HepG2 (cell line): Measurements from ENCODE around the gene COQ9. TPM values are rescaled to one million over a fixed set of nuclear protein-coding genes. Genes with fewer than 3 reads are reported as not detected.
A peak's percentile ranks its signal among the peaks of the same experiment; 100 is the strongest.

Experiments
- ATAC-seq: fragments of 200-7000 bp; cut with Tn5 transposase; 3 replicates; pipeline ENCODE4 v1.9.1; 2020; ENCODE audit warnings: mild to moderate bottlenecking, moderate library complexity
- BruUV-seq: library from RNA; stranded (reverse); fragments of 400-500 nt; replicated peaks from 2 replicates; lab custom pipeline; 2021; lab: Mats Ljungman, UMichigan
- CTCF ChIA-PET: fragments of 300-600 bp; formaldehyde crosslinking; extraction: SDS; loops from one replicate; lab custom pipeline; 2021; ENCODE audit warnings: low total read pairs, inconsistent platforms, low intra/inter-chr PET ratio; lab: Yijun Ruan, JAX
- POLR2A ChIA-PET: fragments of 350-600 bp; sonication (Branson Sonifier 250); formaldehyde crosslinking; loops from one replicate; lab custom pipeline; 2020; ENCODE audit warnings: antibody characterized with exemption, inconsistent platforms; lab: Yijun Ruan, JAX
- DNase-seq: peaks from one replicate; pipeline ENCODE4 v3.0.0-alpha.2; 2015; ENCODE audit warnings: low spot score
- FAIRE-seq: peaks from 3 replicates; lab custom pipeline; 2011; peaks lifted over from hg19 to GRCh38; lab: Jason Lieb, UNC
- H2AFZ ChIP-seq: one replicate; pipeline ENCODE4 v1.6.1; 2011; ENCODE audit warnings: low read length, inconsistent platforms
- H3K27ac ChIP-seq: fragments of 300-600 bp; 3 replicates; pipeline ENCODE4 v1.8.0; 2011; ENCODE audit warnings: mixed run types, mild to moderate bottlenecking, mixed read lengths, low read length, inconsistent platforms; ENCODE audit not compliant: insufficient read depth; ENCODE audit errors: extremely low read length
- H3K27me3 ChIP-seq, 2 experiments: fragments of 200-600 bp in 1 of 2; 2 replicates in 1 of 2; 3 replicates in 1 of 2; pipeline versions ENCODE4 v1.6.0 to v1.8.0; 2011; ENCODE audit warnings: low read length in 2 of 2, mild to moderate bottlenecking in 2 of 2, moderate library complexity in 2 of 2, inconsistent platforms in 1 of 2; ENCODE audit not compliant: insufficient read depth in 2 of 2, control insufficient read depth in 1 of 2
- H3K36me3 ChIP-seq, 2 experiments: fragments of 200-600 bp in 1 of 2; replicated peaks in 1 of 2; 2 replicates in 1 of 2; 3 replicates in 1 of 2; pipeline versions ENCODE4 v1.5.1 to v1.8.0; 2011; ENCODE audit warnings: low read length in 2 of 2, inconsistent platforms in 1 of 2; ENCODE audit not compliant: insufficient read depth in 2 of 2, control insufficient read depth in 1 of 2
- H3K4me1 ChIP-seq: 2 replicates; pipeline ENCODE4 v1.5.1; 2012; ENCODE audit warnings: low read length, inconsistent platforms; ENCODE audit not compliant: insufficient read depth
- H3K4me2 ChIP-seq: 2 replicates; pipeline ENCODE4 v1.6.0; 2011; ENCODE audit warnings: low read depth, low read length, inconsistent platforms
- H3K4me3 ChIP-seq, 3 experiments: fragments of 200-600 bp in 1 of 3; sonication (generic), shearing (Covaris generic) in 1 of 3; replicated peaks in 1 of 3; 2 replicates each; pipeline ENCODE4 v1.5.1; 2011 to 2016; ENCODE audit warnings: low read length in 3 of 3, inconsistent platforms in 2 of 3, low read depth in 2 of 3, mild to moderate bottlenecking in 2 of 3, control low read depth in 1 of 3, mixed read lengths in 1 of 3; ENCODE audit not compliant: insufficient read depth in 1 of 3
- H3K79me2 ChIP-seq: one replicate; pipeline ENCODE4 v1.6.1; 2011; ENCODE audit warnings: low read length, inconsistent platforms; ENCODE audit not compliant: insufficient read depth
- H3K9ac ChIP-seq: 2 replicates; pipeline ENCODE4 v1.6.0; 2011; ENCODE audit warnings: mild to moderate bottlenecking, low read depth, low read length, inconsistent platforms; ENCODE audit not compliant: insufficient read depth
- H3K9me3 ChIP-seq: 2 replicates; pipeline ENCODE4 v1.5.1; 2012; ENCODE audit warnings: mild to moderate bottlenecking, low read length
- H4K20me1 ChIP-seq: 2 replicates; pipeline ENCODE4 v1.6.0; 2011; ENCODE audit warnings: inconsistent platforms, mild to moderate bottlenecking, low read length, moderate library complexity; ENCODE audit not compliant: insufficient read depth
- ADNP ChIP-seq: sonication (generic); formaldehyde crosslinking; IDR thresholded peaks from 2 replicates; pipeline ENCODE4 v1.4.0; 2020; ENCODE audit warnings: missing genetic modification reagents
- FOXK2 ChIP-seq: fragments of 450-650 bp; IDR thresholded peaks from 2 replicates; pipeline ENCODE4 v1.6.1; 2016
- GZF1 ChIP-seq: sonication (generic); formaldehyde crosslinking; IDR thresholded peaks from 2 replicates; pipeline ENCODE4 v1.5.1; 2020; ENCODE audit warnings: mild to moderate bottlenecking, missing genetic modification reagents
- MTERF4 ChIP-seq: sonication (generic); formaldehyde crosslinking; IDR thresholded peaks from 2 replicates; pipeline ENCODE4 v1.8.0; 2023; ENCODE audit warnings: mild to moderate bottlenecking, missing genetic modification reagents
- PHF8 ChIP-seq: sonication (generic); formaldehyde crosslinking; IDR thresholded peaks from 2 replicates; pipeline ENCODE4 v1.5.0; 2020; ENCODE audit warnings: missing genetic modification reagents
- SNAPC5 ChIP-seq: sonication (generic); formaldehyde crosslinking; IDR thresholded peaks from 2 replicates; pipeline ENCODE4 v1.8.1; 2023; ENCODE audit warnings: mild to moderate bottlenecking, missing genetic modification reagents, borderline replicate concordance
- TOPORS ChIP-seq: sonication (generic); formaldehyde crosslinking; IDR thresholded peaks from 2 replicates; pipeline ENCODE4 v1.8.0; 2023; ENCODE audit warnings: mild to moderate bottlenecking, missing genetic modification reagents
- TP53 ChIP-seq: sonication (generic); formaldehyde crosslinking; conservative IDR thresholded peaks from 2 replicates; pipeline ENCODE4 v1.4.0; 2020; ENCODE audit warnings: missing genetic modification reagents
- ZBTB37 ChIP-seq: sonication (generic); formaldehyde crosslinking; IDR thresholded peaks from 2 replicates; pipeline ENCODE4 v1.4.0; 2020; ENCODE audit warnings: mild to moderate bottlenecking, missing genetic modification reagents
- ZFP91 ChIP-seq: sonication (generic); formaldehyde crosslinking; IDR thresholded peaks from 2 replicates; pipeline ENCODE4 v1.9.0; 2022; ENCODE audit warnings: missing genetic modification reagents, mild to moderate bottlenecking, borderline replicate concordance
- ZNF18 ChIP-seq: sonication (generic); formaldehyde crosslinking; IDR thresholded peaks from 2 replicates; pipeline ENCODE4 v1.8.0; 2022; ENCODE audit warnings: mild to moderate bottlenecking, missing genetic modification reagents; ENCODE audit not compliant: insufficient replicate concordance
- ZNF446 ChIP-seq: sonication (generic); formaldehyde crosslinking; IDR thresholded peaks from 2 replicates; pipeline ENCODE4 v1.5.0; 2020; ENCODE audit warnings: mild to moderate bottlenecking, missing genetic modification reagents
- ZNF547 ChIP-seq: sonication (generic); formaldehyde crosslinking; IDR thresholded peaks from 2 replicates; pipeline ENCODE4 v1.5.1; 2020; ENCODE audit warnings: mild to moderate bottlenecking, missing genetic modification reagents
- ZNF557 ChIP-seq: sonication (generic); formaldehyde crosslinking; IDR thresholded peaks from 2 replicates; pipeline ENCODE4 v1.4.0; 2020; ENCODE audit warnings: missing genetic modification reagents
- ZNF563 ChIP-seq: sonication (generic); formaldehyde crosslinking; IDR thresholded peaks from 2 replicates; pipeline ENCODE4 v1.8.0; 2022; ENCODE audit warnings: mild to moderate bottlenecking, moderate library complexity, missing genetic modification reagents
- ZNF605 ChIP-seq: sonication (generic); formaldehyde crosslinking; IDR thresholded peaks from 2 replicates; pipeline ENCODE4 v1.8.0; 2022; ENCODE audit warnings: mild to moderate bottlenecking, missing genetic modification reagents
- ZSCAN30 ChIP-seq: sonication (generic); formaldehyde crosslinking; IDR thresholded peaks from 2 replicates; pipeline ENCODE4 v1.5.0; 2020; ENCODE audit warnings: mild to moderate bottlenecking, missing genetic modification reagents
- WGBS: methylation state at CpG from one replicate; pipeline ENCODE4 v1.1.6; 2017; ENCODE audit warnings: low lambda C conversion rate; 5-methylcytosine and 5-hydroxymethylcytosine counted together
- in situ Hi-C: cut with HindIII; loops from 2 replicates; pipeline ENCODE4 v1.10.0; 2017; ENCODE audit warnings: low pct_unique_long_range_greater_than_20kb; ENCODE audit not compliant: extremely low pct_ligation_motif_present
- intact Hi-C: fragments of 100-400 bp; cut with micrococcal nuclease; formaldehyde crosslinking; loops from one replicate; pipeline ENCODE4 v1.10.0; 2022; ENCODE audit not compliant: unreplicated experiment
- polyA plus RNA-seq, 8 experiments: library from polyadenylated mRNA; depleted of rRNA in 3 of 8; stranded (reverse) in 7 of 8; unstranded in 1 of 8; fragments of >200 nt; fragmentation: Illumina TruSeq in 4 of 8; extraction: Trizol in 4 of 8; gene quantifications; 2 replicates each; pipeline versions ENCODE4 v1.2.1 to v1.2.3, GENCODE V29; 2011 to 2016; ENCODE audit warnings: low read depth in 4 of 8, missing spikeins in 1 of 8, mixed read lengths in 1 of 8; ENCODE audit not compliant: insufficient read depth in 1 of 8
- total RNA-seq, 5 experiments: library from RNA; depleted of rRNA; stranded (reverse); fragments of >200 nt; fragmentation: Illumina TruSeq; extraction: Trizol; gene quantifications; 2 replicates each; pipeline ENCODE4 v1.2.3, GENCODE V29; 2016; ENCODE audit warnings: low read depth in 1 of 5

COQ9 gene
- total and polyA plus RNA-seq, 2 of the 13 experiments (the other 11 are each of a cell fraction or from before 2014, with no cell fraction given), result 57.5 to 108 TPM

GRCh38 chr16:57510016-57510871, 63.0 kb downstream of the COQ9 start:
- ChIA-PET CTCF (no interaction called here), POLR2A (interaction anchor here (0.6 to 3.7 kb wide), 11 partner anchors 10 to 194 kb away, joined by 3 to 15 read pairs (median 5); partner anchors contain the start of genes CIAPIN1, COQ9, DOK4 and POLR2C)
- H4K20me1 ChIP-seq, result no peaks in the 10 kb centered on the region
- no peaks in the 10 kb centered on the region for H3K36me3 ChIP-seq
- peaks cover 8 to 28% of the 10 kb centered on the region in 2 experiments; a peak in 4 of 5 replicates for H3K27me3 ChIP-seq
- H3K9ac ChIP-seq, result peak overlapping the region; percentile 37
- H3K9me3 ChIP-seq, result no peaks in the 10 kb centered on the region
- WGBS, result 18% methylated on average over 10 of the region's 10 CpGs
- H3K79me2 ChIP-seq, result no peaks in the 10 kb centered on the region
- peak overlapping the region; percentile 85 for H3K4me2 ChIP-seq
- DNase-seq (no peak), ATAC-seq (peak; percentile 68), FAIRE-seq (peak; percentile 68)
- no peak overlapping the region for H3K27ac ChIP-seq
- H3K4me1 ChIP-seq, result peaks cover 40% of the 10 kb centered on the region
- peak overlapping the region; percentile 37 for H2AFZ ChIP-seq
- H3K4me3 ChIP-seq, result peak overlapping the region; percentile 21 to 56 (median 28); a peak in 5 of 6 replicates
- in situ Hi-C loops, result no loop called here
- BruUV-seq, result no TSS peak
- intact Hi-C loops, result no loop called here
- TF ChIP-seq ZBTB37 (CRISPR knock-in tag) (no peak), ZNF563 (CRISPR knock-in tag) (0 out of 2 replicates have a peak, but pooled peaks have one; percentile 34), ZFP91 (CRISPR knock-in tag) (peak; percentile 34; the same call in 1 of the 2 replicates), ZNF547 (CRISPR knock-in tag) (peak; percentile 47; the same call in 1 of the 2 replicates), ZSCAN30 (CRISPR knock-in tag) (no peak), ZNF557 (no peak), ZNF446 (peak; percentile 64; the same call in 1 of the 2 replicates), MTERF4 (CRISPR knock-in tag) (0 out of 2 replicates have a peak, but pooled peaks have one; percentile 63), TOPORS (CRISPR knock-in tag) (0 out of 2 replicates have a peak, but pooled peaks have one; percentile 34), ADNP (CRISPR knock-in tag) (no peak), FOXK2 (no peak), GZF1 (CRISPR knock-in tag) (peak; percentile 58; the same call in 1 of the 2 replicates), ZNF18 (CRISPR knock-in tag) (no peak), PHF8 (CRISPR knock-in tag) (peak; percentile 10; the same call in 1 of the 2 replicates), TP53 (CRISPR knock-in tag) (no peak), ZNF605 (CRISPR knock-in tag) (0 out of 2 replicates have a peak, but pooled peaks have one; percentile 50), SNAPC5 (CRISPR knock-in tag) (0 out of 2 replicates have a peak, but pooled peaks have one; percentile 0)
